Mammary epithelial cell (primary cell): ENCODE measurements around the gene GJA5.

Experiments used
- CTCF ChIP-seq, 2 donors: IDR thresholded peaks in 1 of 2; conservative IDR thresholded peaks in 1 of 2; 2 replicates each; pipeline ENCODE4 v1.5.1; 2011 to 2012; ENCODE audit warnings: inconsistent platforms in 2 of 2, low read length in 2 of 2, mild to moderate bottlenecking in 2 of 2, control low read depth in 1 of 2, low read depth in 1 of 2; ENCODE audit not compliant: insufficient read depth in 1 of 2; ENCODE audit errors: extremely low read depth in 1 of 2
- EZH2 ChIP-seq: IDR thresholded peaks from 2 replicates; pipeline ENCODE4 v1.6.1; 2012; ENCODE audit warnings: low read length, inconsistent platforms, borderline replicate concordance

- TF ChIP-seq CTCF (conservative IDR thresholded peaks at IDR 0.05 in 1 of 2, IDR thresholded peaks at IDR 0.05 in 1 of 2; ENCODE audit: extremely low read depth in 1 of 2, insufficient read depth in 1 of 2, low read depth in 1 of 2, low read length in 2 of 2) (no peak), EZH2 (no peak)
Observed at GRCh38 chr1:147721716-147722115, 38.7 kb downstream of the GJA5 start.
